Heart right ventricle (tissue), 16 donors: ENCODE results near the gene STARD7. TPM values are rescaled to one million over a fixed set of nuclear protein-coding genes. Genes with fewer than 3 reads are reported as not detected.

ENCODE experiments used
- ATAC-seq, 8 donors: fragments of 200-7000 bp; cut with Tn5 transposase; one replicate each; pipeline ENCODE4 v1.9.1; 2020; ENCODE audit warnings: mild to moderate bottlenecking in 8 of 8, moderate library complexity in 8 of 8, moderate number of reproducible peaks in 1 of 8
- DNase-seq, 2 donors: peaks; one replicate each; pipeline ENCODE4 v3.0.0-alpha.2; 2020
- H3K27ac ChIP-seq, 10 donors: fragments of 200-600 bp; sonication (generic) in 2 of 10; one replicate each; pipeline versions ENCODE4 v1.5.0 to v1.8.0; 2020 to 2022; ENCODE audit warnings: mild to moderate bottlenecking in 3 of 10
- H3K27me3 ChIP-seq, 7 donors: fragments of 200-600 bp; one replicate each; pipeline ENCODE4 v1.8.0; 2021 to 2022; ENCODE audit warnings: mild to moderate bottlenecking in 2 of 7
- H3K36me3 ChIP-seq, 9 donors: fragments of 200-600 bp; sonication (generic) in 1 of 9; one replicate each; pipeline versions ENCODE4 v1.5.0 to v1.8.0; 2020 to 2022; ENCODE audit warnings: mild to moderate bottlenecking in 2 of 9
- H3K4me1 ChIP-seq, 9 donors: fragments of 200-600 bp; sonication (generic) in 1 of 9; one replicate each; pipeline versions ENCODE4 v1.5.0 to v1.8.0; 2020 to 2022; ENCODE audit warnings: mild to moderate bottlenecking in 4 of 9
- H3K4me3 ChIP-seq, 10 donors: fragments of 200-600 bp; sonication (generic) in 2 of 10; one replicate each; pipeline versions ENCODE4 v1.5.0 to v1.8.0; 2020 to 2022; ENCODE audit warnings: mild to moderate bottlenecking in 7 of 10, moderate library complexity in 2 of 10
- H3K9me3 ChIP-seq, 11 donors: fragments of 200-600 bp in 10 of 11; sonication (generic) in 2 of 11; one replicate each; pipeline versions ENCODE4 v1.5.0 to v1.8.0; 2013 to 2022; ENCODE audit warnings: mild to moderate bottlenecking in 2 of 11, control low read depth in 1 of 11, moderate library complexity in 1 of 11
- CTCF ChIP-seq, 9 donors: fragments of 200-600 bp; sonication (generic) in 2 of 9; IDR thresholded peaks; one replicate each; pipeline versions ENCODE4 v1.5.0 to v1.8.0; 2021 to 2022; ENCODE audit warnings: antibody characterized with exemption in 9 of 9, mild to moderate bottlenecking in 5 of 9, moderate library complexity in 1 of 9
- WGBS, 2 donors: extraction: QIAGEN DNeasy Blood & Tissue Kit; methylation state at CpG; one replicate each; pipeline ENCODE4 v1.1.7; 2013; ENCODE audit warnings: inconsistent platforms in 1 of 2; 5-methylcytosine and 5-hydroxymethylcytosine counted together
- intact Hi-C, 10 donors: fragments of 100-400 bp; cut with DNase I; formaldehyde crosslinking; loops; one replicate each; pipeline versions ENCODE4 v1.11.1 to v1.14.2; 2022
- polyA plus RNA-seq, 2 donors: library from polyadenylated mRNA; stranded (reverse); fragments of 200-250 nt; gene quantifications; one replicate each; pipeline ENCODE4 v1.2.3, GENCODE V29; 2013
- total RNA-seq, 10 donors: library from RNA; stranded (reverse); fragmentation: NEBNext Ultra II Directional in 3 of 10; extraction: Animal tissue kit (Norgen Biotek cat#: 25700) in 3 of 10; gene quantifications; one replicate each; pipeline versions ENCODE4 v1.2.1 to v1.2.4, GENCODE V29; 2021 to 2023
- donor health status: Arrhythmogenic right ventricular cardiomyopathy.
- donor health status: ischemic (EF 13 %, LVEDD 7.1; RV severe dilation, severe dysfunction).
- donor health status: healthy with polysubstance abuse.
- donor health status: DM: no; HTN: yes; CAD: no.
- donor health status: DM: no; HTN: no; CAD: no.
- donor health status: ischemic (EF 25% LVEDD 6.9; RV normal size, moderate dysfunction).
- donor health status: ischemic (EF 25% LVEDD 5.7; RV mildly dilated, moderate dysfunction).
- donor health status: healthy.
- donor health status: DM: yes; HTN: yes; CAD: no.
- donor health status: Ischemic cardiomyopathy.
- donor health status: ischemic (EF 35%, LVEDD 5.7; RV mildly dilated, moderate dysfunction).
- donor health status: nonischemic (EF 11% LVEDD 7.7; RV severe dilation, severe dysfunction).
- donor health status: DM: yes; HTN: yes; CAD: no.
- donor health status: PGD.
- donor health status: ischemic (EF 29% LVEDD 5.4; RV normal size, mild dysfunction).
- donor health status: nonischemic (EF 23%, LVEDD 6.1; RV moderate dilation, normal function).

The STARD7 gene
- total and polyA plus RNA-seq, 12 donors, result 50.8 to 397 (median 191) TPM

GRCh38 chr2:96139181-96139758 lies 69.4 kb downstream of the STARD7 start:
- H3K4me1 ChIP-seq, result peaks cover 0 to 16% (median 2%) of the 10 kb centered on the region in 9 donors
- peak in 1 of 2 donors; percentile 3 for DNase-seq
- intact Hi-C loops, result loop anchor here in 7 of 10 donors (2.0 to 10.0 kb wide), 7 partner anchors 33 to 373 kb away; partner anchors contain the start of gene NEURL3 (in 3 of the 7)
- H3K36me3 ChIP-seq, result peaks cover 0 to 8% (median 0%) of the 10 kb centered on the region in 9 donors
- WGBS, 2 donors, result 86 to 89% methylated on average over 7 of the region's 7 CpGs
- H3K27ac ChIP-seq, result no peak overlapping the region
- no peak overlapping the region for H3K4me3 ChIP-seq
- ATAC-seq, result no peak
- H3K9me3 ChIP-seq, result no peaks in the 10 kb centered on the region
- peaks cover 0 to 19% (median 0%) of the 10 kb centered on the region in 7 donors for H3K27me3 ChIP-seq
- no peak for TF ChIP-seq CTCF (IDR thresholded peaks at IDR 0.05)

- TF ChIP-seq CTCF (IDR thresholded peaks at IDR 0.05), result peak; percentile 11 to 63 (median 52)
- no peaks in the 10 kb centered on the region for H3K9me3 ChIP-seq
- ATAC-seq (peak in 7 of 8 donors; percentile 35 to 72 (median 62)), DNase-seq (peak in 1 of 2 donors; percentile 32)
- peaks cover 0 to 8% (median 0%) of the 10 kb centered on the region in 9 donors for H3K4me1 ChIP-seq
- 15 to 17% methylated on average over 16 to 17 of the region's 17 CpGs for WGBS, 2 donors
- H3K27me3 ChIP-seq, result peaks cover 0 to 14% (median 0%) of the 10 kb centered on the region in 7 donors
- H3K27ac ChIP-seq, result no peak within 1 kb of the TSS
- no peak within 1 kb of the TSS for H3K4me3 ChIP-seq
- H3K36me3 ChIP-seq, result peaks cover 0 to under 1% (median 0%) of the 10 kb centered on the region in 9 donors
- intact Hi-C loops, result loop anchor here in 7 of 10 donors (2.0 to 10.0 kb wide), 7 partner anchors 34 to 374 kb away; partner anchors contain the start of gene NEURL3 (in 3 of the 7)
Observed at GRCh38 chr2:96138179-96139145, 70.2 kb downstream of the STARD7 start, which contains the start of gene ASTL. ASTL (minus strand) TSS chr2:96138502; CDS start chr2:96138436, 66 bp downstream.

GRCh38 chr2:96137321-96138178 lies 71.1 kb downstream of the STARD7 start:
- Histone ChIP-seq H3K4me3 (no peak overlapping the region), H3K27me3 (peaks cover 0 to 16% (median 0%) of the 10 kb centered on the region in 7 donors), H3K4me1 (peaks cover 0 to 3% (median 0%) of the 10 kb centered on the region in 9 donors), H3K9me3 (no peaks in the 10 kb centered on the region), H3K27ac (no peak overlapping the region), H3K36me3 (no peaks in the 10 kb centered on the region)
- peak in 3 of 8 donors; percentile 5 to 23 (median 16) for ATAC-seq
- 82 to 91% methylated on average over 15 of the region's 15 CpGs for WGBS, 2 donors
- TF ChIP-seq CTCF (IDR thresholded peaks at IDR 0.05), result no peak
- DNase-seq, result peak in 1 of 2 donors; percentile 9
- intact Hi-C loops, result loop anchor here in 7 of 10 donors (2.0 to 10.0 kb wide), 7 partner anchors 35 to 375 kb away; partner anchors contain the start of gene NEURL3 (in 3 of the 7)
